Stimulated activated naive CD8-positive, alpha-beta T cell treated with anti-CD3 and anti-CD28 coated beads, Interleukin-15, amount 100 ng/mL, for 72 hours (primary cell): Measurements from ENCODE around the gene TANC1.
A peak's percentile ranks its signal among the peaks of the same experiment; 100 is the strongest.

Experiments
- ATAC-seq: fragments of 150-1000 bp; cut with Tn5 transposase; 2 replicates; pipeline ENCODE4 v1.10.0; 2021; ENCODE audit warnings: mild to moderate bottlenecking, moderate library complexity
- DNase-seq, 2 donors: peaks; one replicate each; pipeline ENCODE4 v3.0.0; 2021 to 2022
- H3K27ac Mint-ChIP-seq, 2 donors: one replicate each; pipeline ENCODE4 v1.8.0; 2022; ENCODE audit warnings: mild to moderate bottlenecking in 2 of 2, mixed read lengths in 2 of 2, moderate library complexity in 2 of 2
- H3K27me3 Mint-ChIP-seq: one replicate; pipeline ENCODE4 v1.8.0; 2022; ENCODE audit warnings: mixed read lengths
- H3K4me1 Mint-ChIP-seq: one replicate; pipeline ENCODE4 v1.8.0; 2022; ENCODE audit warnings: mild to moderate bottlenecking, mixed read lengths
- H3K4me3 Mint-ChIP-seq, 2 donors: one replicate each; pipeline ENCODE4 v1.8.0; 2022; ENCODE audit warnings: mild to moderate bottlenecking in 2 of 2, mixed read lengths in 2 of 2, moderate library complexity in 1 of 2
- H3K9me3 Mint-ChIP-seq, 2 donors: one replicate each; pipeline ENCODE4 v1.8.0; 2022; ENCODE audit warnings: mixed read lengths in 2 of 2

TANC1 gene

DNA sequence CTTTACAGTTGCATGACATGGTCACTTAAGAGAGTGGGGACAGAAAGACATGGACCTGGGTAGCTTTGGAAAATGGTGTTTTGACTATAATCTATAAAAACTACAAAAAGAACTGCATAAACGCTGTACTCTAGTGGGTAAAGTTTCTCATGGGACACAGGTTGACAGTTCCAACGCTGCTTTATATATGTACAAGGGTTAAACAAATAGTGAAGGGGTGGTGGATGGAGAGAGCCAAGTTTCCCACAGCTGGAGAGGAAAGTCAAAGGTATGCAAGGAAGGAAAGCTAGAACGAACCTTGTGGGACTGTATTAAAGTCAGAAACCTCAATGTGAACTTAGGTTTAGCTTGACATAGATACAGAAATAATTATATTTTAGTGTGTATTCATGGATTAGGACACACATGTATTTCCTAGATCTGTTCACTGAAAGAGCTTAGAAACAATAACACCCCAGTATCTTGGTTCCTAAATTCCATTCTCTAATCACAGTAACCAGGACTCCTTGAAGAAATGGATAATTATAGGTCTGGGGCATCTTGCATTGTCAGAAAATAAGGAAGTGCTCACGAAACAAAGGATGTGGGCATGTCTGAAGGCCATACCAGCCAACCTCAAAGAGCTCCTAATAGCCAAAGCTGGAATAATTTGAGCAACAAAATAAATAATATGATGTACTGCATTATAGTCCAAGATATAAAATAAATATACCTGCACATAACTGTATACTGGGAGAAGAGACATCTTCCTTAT is 28.8 kb downstream of the TANC1 start:
- ATAC-seq (no peak), DNase-seq (no peak)
- Mint-ChIP-seq H3K4me1 (no peaks in the 10 kb centered on the region), H3K4me3 (no peak overlapping the region), H3K27ac (no peak overlapping the region), H3K9me3 (no peaks in the 10 kb centered on the region), H3K27me3 (no peaks in the 10 kb centered on the region)

DNA sequence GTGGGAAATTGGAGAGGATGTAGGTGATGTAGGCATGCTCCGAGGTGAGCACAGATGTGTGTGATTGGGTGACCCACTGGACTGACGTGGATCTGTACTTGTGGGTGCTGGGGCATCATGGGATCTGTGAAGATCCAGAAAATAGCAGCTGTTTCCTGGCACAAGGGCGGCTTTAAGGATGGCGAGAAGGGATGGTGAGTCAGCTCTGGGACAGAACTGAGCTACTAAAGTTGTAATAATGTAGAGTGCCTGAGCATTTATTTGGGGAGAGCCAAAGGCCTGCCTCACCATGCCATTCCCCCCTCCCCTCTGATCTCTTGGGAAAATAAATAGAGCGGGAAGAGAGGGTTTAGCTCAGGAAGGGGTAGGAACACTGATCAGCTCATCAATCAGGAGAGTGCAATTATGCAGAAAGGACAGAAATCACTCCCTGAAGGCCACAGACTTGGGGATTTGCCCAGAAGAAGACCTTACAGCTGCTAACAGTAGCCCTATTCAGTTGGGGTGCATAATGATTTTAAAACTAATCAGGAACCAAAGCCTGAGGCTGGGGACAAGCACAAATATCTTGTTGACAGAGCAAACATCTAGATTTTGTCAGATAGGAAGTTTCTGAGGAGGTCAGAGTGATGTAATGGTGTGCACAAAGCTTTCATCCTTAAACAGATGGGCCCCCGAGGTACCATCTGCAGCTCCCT is 30.3 kb downstream of the TANC1 start:
- no peaks in the 10 kb centered on the region for H3K27me3 Mint-ChIP-seq
- DNase-seq: no peak
- peak overlapping the region in 1 of 2 donors; percentile 48 for H3K27ac Mint-ChIP-seq
- no peaks in the 10 kb centered on the region for H3K4me1 Mint-ChIP-seq
- no peak for ATAC-seq
- H3K4me3 Mint-ChIP-seq: no peak overlapping the region
- no peaks in the 10 kb centered on the region for H3K9me3 Mint-ChIP-seq

GRCh38 chr2:158999458-158999857 is 31.0 kb downstream of the TANC1 start:
- ATAC-seq (no peak), DNase-seq (no peak)
- Mint-ChIP-seq H3K27me3 (no peaks in the 10 kb centered on the region), H3K4me1 (no peaks in the 10 kb centered on the region), H3K27ac (no peak overlapping the region), H3K4me3 (no peak overlapping the region), H3K9me3 (no peaks in the 10 kb centered on the region)

- H3K27ac Mint-ChIP-seq: no peak overlapping the region
- H3K4me1 Mint-ChIP-seq: no peaks in the 10 kb centered on the region
- H3K4me3 Mint-ChIP-seq: no peak overlapping the region
- H3K27me3 Mint-ChIP-seq: no peaks in the 10 kb centered on the region
- ATAC-seq (no peak), DNase-seq (no peak)
- H3K9me3 Mint-ChIP-seq: no peaks in the 10 kb centered on the region
Measured at GRCh38 chr2:159000072-159000471, 31.6 kb downstream of the TANC1 start.

- DNase-seq: no peak
- no peaks in the 10 kb centered on the region for H3K9me3 Mint-ChIP-seq
Measured at GRCh38 chr2:159002462-159003111, 34.1 kb downstream of the TANC1 start.

DNA sequence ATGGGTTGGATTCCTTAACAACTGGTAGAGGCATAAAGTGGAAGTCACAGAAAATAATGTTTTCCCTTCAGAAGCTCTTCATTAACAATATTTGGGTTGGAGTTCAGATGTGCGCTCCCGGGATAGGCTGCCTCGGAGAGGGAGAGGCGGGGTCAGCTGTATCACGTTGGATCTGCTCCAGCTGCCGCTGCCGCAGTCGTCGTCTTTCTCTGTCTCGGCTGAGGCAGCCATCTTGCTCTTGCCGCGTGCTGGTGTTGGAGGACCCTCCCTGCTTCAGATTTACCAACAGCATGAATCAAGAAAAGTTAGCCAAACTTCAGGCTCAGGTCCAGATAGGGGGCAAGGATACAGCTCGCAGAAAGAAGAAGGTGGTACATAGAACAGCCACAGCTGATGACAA is 35.1 kb downstream of the TANC1 start:
- no peaks in the 10 kb centered on the region for H3K9me3 Mint-ChIP-seq
- H3K4me1 Mint-ChIP-seq: no peaks in the 10 kb centered on the region
- no peaks in the 10 kb centered on the region for H3K27me3 Mint-ChIP-seq
- H3K4me3 Mint-ChIP-seq: no peak overlapping the region
- DNase-seq: no peak
- ATAC-seq: no peak
- no peak overlapping the region for H3K27ac Mint-ChIP-seq

More at GRCh38 chr2:159002462-159003111, 34.1 kb downstream of the TANC1 start:
- no peak for ATAC-seq
- H3K27me3 Mint-ChIP-seq: no peaks in the 10 kb centered on the region
- no peak overlapping the region for H3K27ac Mint-ChIP-seq
- H3K4me1 Mint-ChIP-seq: no peaks in the 10 kb centered on the region
- no peak overlapping the region for H3K4me3 Mint-ChIP-seq

DNA sequence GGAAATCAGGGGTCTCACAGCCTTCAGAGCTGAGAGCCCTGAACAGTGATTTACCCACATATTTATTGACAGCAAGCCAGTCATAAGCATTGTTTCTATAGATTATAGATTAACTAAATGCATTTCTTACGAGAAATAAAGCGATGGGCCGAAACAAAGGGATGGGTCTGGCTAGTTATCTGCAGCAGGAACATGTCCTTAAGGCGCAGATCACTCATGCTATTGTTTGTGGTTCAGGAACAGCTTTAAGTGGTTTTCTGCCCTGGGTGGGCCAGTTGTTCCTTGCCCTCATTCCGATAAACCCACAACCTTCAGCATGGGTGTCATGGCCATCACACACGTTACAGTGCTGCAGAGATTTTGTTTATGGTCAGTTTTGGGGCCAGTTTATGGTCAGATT is 36.4 kb downstream of the TANC1 start:
- no peak for DNase-seq
- no peaks in the 10 kb centered on the region for H3K27me3 Mint-ChIP-seq
- no peaks in the 10 kb centered on the region for H3K9me3 Mint-ChIP-seq
- no peak overlapping the region for H3K27ac Mint-ChIP-seq
- no peak overlapping the region for H3K4me3 Mint-ChIP-seq
- ATAC-seq: no peak
- peaks cover under 1% of the 10 kb centered on the region for H3K4me1 Mint-ChIP-seq

DNA sequence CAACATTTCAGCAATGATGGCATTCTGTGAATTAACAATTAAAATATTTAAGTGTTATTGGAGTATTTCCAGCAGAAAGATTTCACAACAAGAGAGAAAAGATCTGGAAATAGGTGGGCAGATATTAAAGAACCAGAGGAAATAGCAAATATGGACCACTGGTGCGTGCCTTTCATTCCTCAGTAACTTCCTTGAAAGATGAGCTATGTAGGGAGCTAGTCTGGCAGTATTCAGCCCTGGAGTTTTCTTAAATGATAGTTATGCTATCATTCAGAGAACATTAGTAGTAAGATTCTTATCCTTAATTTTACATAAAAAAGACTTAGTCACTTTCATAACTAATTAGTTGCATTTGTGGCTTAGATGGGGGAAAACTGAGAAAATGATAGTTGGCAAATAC is 41.5 kb downstream of the TANC1 start:
- Mint-ChIP-seq H3K27ac (no peak overlapping the region), H3K9me3 (peaks cover 11 to 13% of the 10 kb centered on the region in 2 donors), H3K4me3 (no peak overlapping the region), H3K27me3 (no peaks in the 10 kb centered on the region), H3K4me1 (peaks cover 15% of the 10 kb centered on the region)
- DNase-seq (no peak), ATAC-seq (no peak)

DNA sequence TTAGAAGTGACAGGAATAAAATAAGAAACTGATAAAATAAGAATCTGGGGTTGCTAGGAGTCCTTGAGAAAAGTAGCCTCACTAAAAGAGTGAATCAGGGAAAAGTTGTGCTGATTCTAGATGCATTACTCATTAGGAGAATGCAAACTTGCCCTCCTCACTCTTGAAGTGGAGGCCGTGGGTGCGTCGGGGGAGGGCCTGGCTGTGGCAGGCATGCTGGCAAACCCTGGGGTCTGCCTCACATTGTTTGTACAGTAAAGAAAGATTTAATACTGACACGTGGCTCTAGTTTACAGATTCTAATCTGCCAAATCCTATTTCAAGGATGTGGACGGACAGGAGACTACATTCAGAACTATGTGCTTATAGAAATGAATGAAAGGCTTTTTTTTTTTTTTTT is 41.9 kb downstream of the TANC1 start:
- ATAC-seq (no peak), DNase-seq (no peak)
- peaks cover 11 to 17% of the 10 kb centered on the region in 2 donors for H3K9me3 Mint-ChIP-seq
- H3K4me3 Mint-ChIP-seq: no peak overlapping the region
- H3K4me1 Mint-ChIP-seq: peaks cover 15% of the 10 kb centered on the region
- no peaks in the 10 kb centered on the region for H3K27me3 Mint-ChIP-seq
- no peak overlapping the region for H3K27ac Mint-ChIP-seq

GRCh38 chr2:159010963-159011362 is 42.5 kb downstream of the TANC1 start:
- Mint-ChIP-seq H3K4me1 (peaks cover 15% of the 10 kb centered on the region), H3K27ac (peak overlapping the region in 1 of 2 donors; percentile 54), H3K27me3 (no peaks in the 10 kb centered on the region), H3K4me3 (no peak overlapping the region), H3K9me3 (peaks cover 17 to 23% of the 10 kb centered on the region in 2 donors)
- DNase-seq (no peak), ATAC-seq (peak; percentile 76)

- Mint-ChIP-seq H3K9me3 (peaks cover 25 to 33% of the 10 kb centered on the region in 2 donors), H3K27ac (no peak overlapping the region), H3K27me3 (no peaks in the 10 kb centered on the region), H3K4me1 (peaks cover 15% of the 10 kb centered on the region), H3K4me3 (no peak overlapping the region)
- DNase-seq (no peak), ATAC-seq (no peak)
Measured at GRCh38 chr2:159012142-159012541, 43.7 kb downstream of the TANC1 start.

DNA sequence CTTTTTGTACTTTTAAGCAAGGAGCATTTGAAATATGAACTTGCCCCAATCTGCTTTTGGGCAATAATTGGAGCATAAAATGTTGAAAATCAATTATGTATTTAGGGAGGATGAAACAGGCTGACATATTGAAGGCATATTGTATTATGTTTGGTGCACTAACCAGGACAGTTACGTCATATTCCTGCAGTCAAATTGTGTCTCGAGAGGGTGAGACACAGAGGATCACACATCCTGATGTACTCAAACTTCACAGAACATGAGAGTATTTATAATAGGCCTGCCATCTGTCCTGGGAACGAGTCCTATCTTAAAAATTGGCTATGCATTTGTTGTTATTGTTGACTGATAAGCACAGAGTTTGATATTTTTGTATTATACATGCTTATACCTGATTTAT is 44.7 kb downstream of the TANC1 start:
- Mint-ChIP-seq H3K27me3 (no peaks in the 10 kb centered on the region), H3K27ac (peak overlapping the region in 1 of 2 donors; percentile 6), H3K4me3 (no peak overlapping the region), H3K4me1 (peaks cover 15% of the 10 kb centered on the region), H3K9me3 (peaks cover 26 to 33% of the 10 kb centered on the region in 2 donors)
- ATAC-seq (no peak), DNase-seq (no peak)

GRCh38 chr2:159015174-159015573 is 46.7 kb downstream of the TANC1 start:
- Mint-ChIP-seq H3K27ac (no peak overlapping the region), H3K9me3 (peaks cover 26 to 33% of the 10 kb centered on the region in 2 donors), H3K27me3 (no peaks in the 10 kb centered on the region), H3K4me1 (peaks cover 11% of the 10 kb centered on the region), H3K4me3 (no peak overlapping the region)
- ATAC-seq: no peak
- DNase-seq: no peak

- no peak overlapping the region for H3K4me3 Mint-ChIP-seq
- H3K27me3 Mint-ChIP-seq: no peaks in the 10 kb centered on the region
- H3K9me3 Mint-ChIP-seq: peaks cover 26 to 33% of the 10 kb centered on the region in 2 donors
Measured at GRCh38 chr2:159015823-159016222, 47.4 kb downstream of the TANC1 start.

DNA sequence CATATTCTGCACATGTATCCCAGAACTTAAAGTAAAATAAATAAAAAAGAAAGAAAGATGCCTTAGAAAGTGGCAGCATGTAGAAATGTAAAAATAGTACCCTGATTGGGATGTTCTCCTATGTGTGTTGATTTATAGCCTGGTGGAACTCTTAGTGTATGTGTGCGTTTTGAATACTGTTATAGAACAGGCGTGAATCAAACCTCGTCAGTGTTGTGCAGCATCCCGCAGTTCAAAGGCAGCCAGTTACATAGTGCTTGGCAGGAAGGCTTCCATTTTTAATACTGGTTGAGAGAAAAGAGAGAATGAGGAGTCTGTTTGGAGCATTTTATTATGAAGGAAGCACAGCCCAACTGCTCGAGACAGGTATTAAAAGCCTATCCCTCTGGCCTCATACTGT is 49.4 kb downstream of the TANC1 start:
- Mint-ChIP-seq H3K4me1 (no peaks in the 10 kb centered on the region), H3K27ac (no peak overlapping the region), H3K9me3 (peaks cover 26 to 33% of the 10 kb centered on the region in 2 donors), H3K27me3 (no peaks in the 10 kb centered on the region), H3K4me3 (no peak overlapping the region)
- DNase-seq: no peak
- no peak for ATAC-seq

More at GRCh38 chr2:159015823-159016222, 47.4 kb downstream of the TANC1 start:
- peak overlapping the region in 1 of 2 donors; percentile 9 for H3K27ac Mint-ChIP-seq
- ATAC-seq (no peak), DNase-seq (no peak)
- peaks cover 5% of the 10 kb centered on the region for H3K4me1 Mint-ChIP-seq

DNA sequence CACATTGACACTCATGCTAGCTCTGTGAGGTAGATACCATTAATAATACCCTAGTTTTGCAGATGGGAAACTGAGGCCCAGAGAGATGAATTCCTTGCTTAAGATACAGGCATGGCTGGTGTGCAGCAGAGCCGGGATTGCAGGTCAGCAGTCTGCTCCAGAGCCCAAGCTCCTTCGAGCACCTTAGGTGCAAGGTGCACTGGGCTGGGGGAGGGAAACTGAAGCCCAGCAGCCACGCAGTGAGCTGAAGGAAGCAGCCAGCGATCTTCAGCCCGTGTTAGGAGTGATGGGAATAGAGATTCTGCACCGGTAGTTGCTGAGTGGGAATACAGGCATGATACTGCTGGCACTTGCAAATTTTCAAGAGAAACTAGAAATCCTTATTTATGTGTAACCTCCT is 50.6 kb downstream of the TANC1 start:
- H3K9me3 Mint-ChIP-seq: peaks cover 24 to 30% of the 10 kb centered on the region in 2 donors
- H3K27ac Mint-ChIP-seq: no peak overlapping the region
- ATAC-seq (no peak), DNase-seq (no peak)
- H3K4me3 Mint-ChIP-seq: no peak overlapping the region
- H3K27me3 Mint-ChIP-seq: no peaks in the 10 kb centered on the region
- no peaks in the 10 kb centered on the region for H3K4me1 Mint-ChIP-seq
